Spleen (tissue), 11 donors: ENCODE data around the gene ECPAS. TPM values are rescaled to one million over a fixed set of nuclear protein-coding genes. Genes with fewer than 3 reads are reported as not detected.
A peak's percentile ranks its signal among the peaks of the same experiment; 100 is the strongest.

Experiments used
- DNase-seq: peaks from one replicate; pipeline ENCODE4 v3.0.0-alpha.2; 2020
- H3K27ac ChIP-seq, 8 donors: fragments of 200-600 bp; sonication (generic) in 7 of 8; 1 replicate in 4 of 8; 2 replicates in 4 of 8; pipeline versions ENCODE4 v1.5.0 to v1.8.0; 2016 to 2021; ENCODE audit warnings: inconsistent platforms in 4 of 8, mild to moderate bottlenecking in 4 of 8, moderate library complexity in 1 of 8
- H3K27me3 ChIP-seq, 7 donors: fragments of 200-600 bp; sonication (generic) in 6 of 7; replicated peaks in 1 of 7; 1 replicate in 4 of 7; 2 replicates in 3 of 7; pipeline versions ENCODE4 v1.5.0 to v1.8.0; 2016 to 2021; ENCODE audit warnings: inconsistent platforms in 3 of 7, mild to moderate bottlenecking in 1 of 7
- H3K36me3 ChIP-seq, 6 donors: fragments of 200-600 bp; sonication (generic) in 5 of 6; 1 replicate in 4 of 6; 2 replicates in 2 of 6; pipeline versions ENCODE4 v1.5.0 to v1.8.0; 2016 to 2021; ENCODE audit warnings: inconsistent platforms in 2 of 6
- H3K4me1 ChIP-seq, 6 donors: fragments of 200-600 bp; sonication (generic) in 5 of 6; 1 replicate in 3 of 6; 2 replicates in 3 of 6; pipeline versions ENCODE4 v1.5.0 to v1.8.0; 2016 to 2021; ENCODE audit warnings: inconsistent platforms in 3 of 6
- H3K4me3 ChIP-seq, 8 donors: fragments of 200-600 bp; sonication (generic) in 7 of 8; 1 replicate in 4 of 8; 2 replicates in 4 of 8; pipeline versions ENCODE4 v1.5.0 to v1.8.0; 2016 to 2021; ENCODE audit warnings: inconsistent platforms in 4 of 8, mild to moderate bottlenecking in 4 of 8, moderate library complexity in 2 of 8
- H3K9me3 ChIP-seq, 8 donors: fragments of 200-600 bp; sonication (generic) in 7 of 8; 1 replicate in 4 of 8; 2 replicates in 4 of 8; pipeline versions ENCODE4 v1.5.0 to v1.8.0; 2016 to 2021; ENCODE audit warnings: inconsistent platforms in 4 of 8
- CTCF ChIP-seq, 11 experiments: fragments of 200-600 bp in 7 of 11; fragments of 450-650 bp in 4 of 11; sonication (generic) in 4 of 11; IDR thresholded peaks in 8 of 11; conservative IDR thresholded peaks in 3 of 11; 1 replicate in 7 of 11; 2 replicates in 4 of 11; pipeline versions ENCODE4 v1.4.0 to v1.8.0; 2016 to 2021; ENCODE audit warnings: antibody characterized with exemption in 11 of 11, inconsistent platforms in 4 of 11, mild to moderate bottlenecking in 1 of 11
- POLR2A ChIP-seq, 3 donors: fragments of 450-650 bp; IDR thresholded peaks; one replicate each; pipeline ENCODE4 v1.5.1; 2017; ENCODE audit warnings: antibody characterized with exemption in 3 of 3, mild to moderate bottlenecking in 1 of 3
- POLR2AphosphoS5 ChIP-seq, 3 donors: sonication (generic); formaldehyde crosslinking; IDR thresholded peaks; one replicate each; pipeline ENCODE4 v1.5.1; 2017; ENCODE audit warnings: antibody characterized with exemption in 3 of 3
- WGBS, 5 donors: extraction: QIAGEN DNeasy Blood & Tissue Kit in 3 of 5; methylation state at CpG; one replicate each; pipeline versions ENCODE4 v1.1.5 to v1.1.7; 2013 to 2018; 5-methylcytosine and 5-hydroxymethylcytosine counted together
- intact Hi-C: fragments of 100-400 bp; cut with DNase I; formaldehyde crosslinking; loops from one replicate; pipeline ENCODE4 v1.15.0; 2023; ENCODE audit warnings: low total_unique reads
- polyA plus RNA-seq, 3 donors: library from polyadenylated mRNA; stranded (reverse); fragments of 200-250 nt; gene quantifications; one replicate each; pipeline ENCODE4 v1.2.1, GENCODE V29; 2013
- total RNA-seq, 7 donors: library from RNA; depleted of rRNA in 3 of 7; stranded (reverse); fragments of >200 nt in 3 of 7; fragmentation: NEBNext Ultra II Directional in 4 of 7; extraction: Animal tissue kit (Norgen Biotek cat#: 25700) in 4 of 7; gene quantifications; one replicate each; pipeline versions ENCODE4 v1.1.0 to v1.2.1, GENCODE V29; 2016 to 2021
- donor health status: healthy with polysubstance abuse.
- donor health status: DM: no; HTN: no; CAD: no; lungs with moderate emphysema.
- donor health status: DM: no; HTN: no; CAD: no.
- donor health status: Bipolar disorder and iron deficiency.
- donor health status: healthy.
- donor health status: DM: no; HTN: no; CAD: no.
- donor health status: DM: yes; HTN: yes; CAD: no.

The ECPAS gene
- total and polyA plus RNA-seq, 10 donors: 7.5 to 71.2 (median 56.2) TPM

- no peak overlapping the region for H3K27ac ChIP-seq
- H3K4me3 ChIP-seq: no peak overlapping the region
- intact Hi-C loops: no loop called here
- peaks cover 5 to 52% (median 45%) of the 10 kb centered on the region in 8 donors for H3K9me3 ChIP-seq
- 96 to 99% (median 97%) methylated on average over 4 of the region's 4 CpGs for WGBS, 5 donors
- TF ChIP-seq CTCF (IDR thresholded peaks at IDR 0.05 in 8 of 11, conservative IDR thresholded peaks at IDR 0.05 in 3 of 11): peak in 1 of 11 experiments; percentile 10
- no peak for TF ChIP-seq POLR2A (IDR thresholded peaks at IDR 0.05)
- peaks cover 0 to 100% (median 88%) of the 10 kb centered on the region in 6 donors for H3K36me3 ChIP-seq
- H3K27me3 ChIP-seq: no peaks in the 10 kb centered on the region
- no peaks in the 10 kb centered on the region for H3K4me1 ChIP-seq
- no peak for DNase-seq
Measured at GRCh38 chr9:111399772-111400563, 84.2 kb downstream of the ECPAS start.

- Histone ChIP-seq H3K9me3 (peaks cover 4 to 45% (median 38%) of the 10 kb centered on the region in 8 donors), H3K27ac (no peak overlapping the region), H3K36me3 (peaks cover 0 to 100% (median 88%) of the 10 kb centered on the region in 6 donors), H3K4me3 (no peak overlapping the region), H3K27me3 (no peaks in the 10 kb centered on the region), H3K4me1 (no peaks in the 10 kb centered on the region)
- no peak for TF ChIP-seq POLR2A (IDR thresholded peaks at IDR 0.05)
- 94 to 98% (median 96%) methylated on average over 4 of the region's 4 CpGs for WGBS, 5 donors
- intact Hi-C loops: no loop called here
- DNase-seq: no peak
Measured at GRCh38 chr9:111399211-111399739, 84.9 kb downstream of the ECPAS start.

- Histone ChIP-seq H3K4me1 (no peaks in the 10 kb centered on the region), H3K27ac (no peak overlapping the region), H3K4me3 (no peak overlapping the region), H3K27me3 (no peaks in the 10 kb centered on the region), H3K9me3 (no peaks in the 10 kb centered on the region), H3K36me3 (peaks cover 0 to 100% (median 86%) of the 10 kb centered on the region in 6 donors)
- intact Hi-C loops: no loop called here
- DNase-seq: no peak
- TF ChIP-seq POLR2A (IDR thresholded peaks at IDR 0.05) (no peak), CTCF (IDR thresholded peaks at IDR 0.05 in 8 of 11, conservative IDR thresholded peaks at IDR 0.05 in 3 of 11) (no peak)
- 65 to 95% (median 76%) methylated on average over 1 of the region's 1 CpG for WGBS, 5 donors
Measured at GRCh38 chr9:111393971-111394370, 90.2 kb downstream of the ECPAS start.

- intact Hi-C loops: no loop called here
- whole genome bisulfite sequencing, 5 donors: 96 to 99% (median 96%) methylated on average over 4 of the region's 4 CpGs
- H3K27me3 ChIP-seq: no peaks in the 10 kb centered on the region
- TF ChIP-seq POLR2AphosphoS5 (IDR thresholded peaks at IDR 0.05) (no peak), POLR2A (IDR thresholded peaks at IDR 0.05) (no peak), CTCF (IDR thresholded peaks at IDR 0.05 in 8 of 11, conservative IDR thresholded peaks at IDR 0.05 in 3 of 11) (no peak)
- H3K4me3 ChIP-seq: no peak overlapping the region
- H3K4me1 ChIP-seq: no peaks in the 10 kb centered on the region
- H3K27ac ChIP-seq: no peak overlapping the region
- DNase-seq: no peak
- no peaks in the 10 kb centered on the region for H3K9me3 ChIP-seq
- peaks cover 4 to 100% (median 80%) of the 10 kb centered on the region in 6 donors for H3K36me3 ChIP-seq
Measured at GRCh38 chr9:111389406-111389805, 94.8 kb downstream of the ECPAS start.
